Measurements from ENCODE around the gene ARHGAP24. TPM values are rescaled to one million over a fixed set of nuclear protein-coding genes. Genes with fewer than 3 reads are reported as not detected.

The ARHGAP24 gene
- total RNA-seq, 4 donors from 2014 or later = 17.8 to 65.2 (median 27.2) TPM

DNA sequence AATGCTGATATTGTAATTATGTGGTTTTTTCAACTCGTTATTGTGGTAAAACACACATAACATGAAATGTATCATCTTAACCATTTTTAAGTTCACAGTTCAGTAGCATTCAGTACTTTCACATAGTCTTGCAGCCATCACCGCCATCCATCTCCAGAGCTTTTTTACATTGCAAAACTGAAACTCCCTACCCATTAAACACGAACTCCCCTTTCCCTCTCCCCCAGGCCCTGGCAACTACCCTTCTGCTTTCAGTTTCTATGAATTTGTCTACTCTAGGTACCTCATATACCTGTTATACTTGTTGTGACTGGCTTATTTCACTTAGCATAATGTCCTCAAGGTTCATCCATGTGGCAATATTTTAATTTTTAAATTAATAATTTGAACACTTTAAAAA is 504.3 kb downstream of the ARHGAP24 start:
- H3K27me3 ChIP-seq = no peaks in the 10 kb centered on the region
- no peak for DNase-seq (ENCODE audit: low spot score in 2 of 2)
- 78% methylated on average over 3 of the region's 3 CpGs for WGBS
- TF ChIP-seq POLR2A (IDR thresholded peaks at IDR 0.05) (no peak), POLR2AphosphoS5 (IDR thresholded peaks at IDR 0.05) (no peak), EP300 (IDR thresholded peaks at IDR 0.05) (no peak)
- TF ChIP-seq, protein P1, sequence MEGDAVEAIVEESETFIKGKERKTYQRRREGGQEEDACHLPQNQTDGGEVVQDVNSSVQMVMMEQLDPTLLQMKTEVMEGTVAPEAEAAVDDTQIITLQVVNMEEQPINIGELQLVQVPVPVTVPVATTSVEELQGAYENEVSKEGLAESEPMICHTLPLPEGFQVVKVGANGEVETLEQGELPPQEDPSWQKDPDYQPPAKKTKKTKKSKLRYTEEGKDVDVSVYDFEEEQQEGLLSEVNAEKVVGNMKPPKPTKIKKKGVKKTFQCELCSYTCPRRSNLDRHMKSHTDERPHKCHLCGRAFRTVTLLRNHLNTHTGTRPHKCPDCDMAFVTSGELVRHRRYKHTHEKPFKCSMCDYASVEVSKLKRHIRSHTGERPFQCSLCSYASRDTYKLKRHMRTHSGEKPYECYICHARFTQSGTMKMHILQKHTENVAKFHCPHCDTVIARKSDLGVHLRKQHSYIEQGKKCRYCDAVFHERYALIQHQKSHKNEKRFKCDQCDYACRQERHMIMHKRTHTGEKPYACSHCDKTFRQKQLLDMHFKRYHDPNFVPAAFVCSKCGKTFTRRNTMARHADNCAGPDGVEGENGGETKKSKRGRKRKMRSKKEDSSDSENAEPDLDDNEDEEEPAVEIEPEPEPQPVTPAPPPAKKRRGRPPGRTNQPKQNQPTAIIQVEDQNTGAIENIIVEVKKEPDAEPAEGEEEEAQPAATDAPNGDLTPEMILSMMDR (IDR thresholded peaks at IDR 0.05) = no peak
- no peak overlapping the region for H3K4me3 ChIP-seq
- H3K27ac ChIP-seq = no peak overlapping the region
- no peaks in the 10 kb centered on the region for H3K9me3 ChIP-seq
- H3K36me3 ChIP-seq = peaks cover 7% of the 10 kb centered on the region
- H3K4me1 ChIP-seq = no peaks in the 10 kb centered on the region

DNA sequence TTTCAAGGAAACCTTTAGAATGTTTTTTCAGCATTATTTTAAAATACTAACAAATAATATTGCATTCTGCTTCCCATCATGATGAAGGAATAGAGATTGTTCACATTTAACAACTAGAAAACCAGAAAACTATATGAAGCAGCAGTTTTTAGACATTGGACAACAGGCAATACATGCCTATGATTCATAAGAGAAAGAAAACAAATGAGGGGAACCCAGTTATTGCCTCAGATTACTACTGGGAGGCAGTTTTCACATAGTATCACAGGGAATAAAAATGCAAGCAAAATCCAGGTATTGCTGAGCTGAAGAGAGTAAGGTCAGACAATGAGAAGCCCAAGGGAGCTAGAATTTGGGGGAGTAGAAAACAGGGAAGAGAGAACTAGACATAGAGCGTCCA is 511.3 kb downstream of the ARHGAP24 start:
- no peaks in the 10 kb centered on the region for H3K36me3 ChIP-seq
- H3K9me3 ChIP-seq = no peaks in the 10 kb centered on the region
- no peaks in the 10 kb centered on the region for H3K27me3 ChIP-seq
- DNase-seq (ENCODE audit: low spot score in 2 of 2) = no peak
- 93% methylated on average over 1 of the region's 1 CpG for WGBS
- H3K4me1 ChIP-seq = no peaks in the 10 kb centered on the region
- H3K4me3 ChIP-seq = no peak overlapping the region
- H3K27ac ChIP-seq = no peak overlapping the region
- TF ChIP-seq EP300 (IDR thresholded peaks at IDR 0.05) (no peak), POLR2AphosphoS5 (IDR thresholded peaks at IDR 0.05) (no peak), POLR2A (IDR thresholded peaks at IDR 0.05) (no peak)
- TF ChIP-seq, protein P1 (IDR thresholded peaks at IDR 0.05) = no peak

DNA sequence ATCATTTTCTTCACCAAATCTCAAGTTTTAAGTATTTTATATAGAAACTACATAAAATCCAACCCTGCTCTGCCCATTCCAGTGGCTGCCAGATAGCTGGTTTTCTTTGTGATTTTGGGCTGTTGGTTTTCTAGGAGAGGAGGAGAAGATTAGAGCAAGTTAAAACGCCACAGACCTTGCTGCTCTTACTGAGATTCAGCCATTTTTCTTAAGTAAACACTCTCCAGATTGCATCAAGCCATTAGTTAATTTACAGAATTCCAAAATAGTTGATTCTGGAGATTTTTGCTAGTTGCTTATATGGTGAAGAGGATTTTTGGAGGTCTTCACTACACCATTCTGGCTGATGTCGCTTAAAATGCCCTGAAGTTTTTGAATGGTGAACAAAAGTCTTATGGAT is 518.7 kb downstream of the ARHGAP24 start:
- TF ChIP-seq, protein P1 (IDR thresholded peaks at IDR 0.05) = no peak
- TF ChIP-seq POLR2A (IDR thresholded peaks at IDR 0.05) = no peak
- no peak for TF ChIP-seq POLR2AphosphoS5 (IDR thresholded peaks at IDR 0.05)
- no peak for TF ChIP-seq EP300 (IDR thresholded peaks at IDR 0.05)
- Histone ChIP-seq H3K27me3 (no peaks in the 10 kb centered on the region), H3K4me1 (no peaks in the 10 kb centered on the region), H3K27ac (no peak overlapping the region), H3K36me3 (peaks cover 15% of the 10 kb centered on the region), H3K4me3 (no peak overlapping the region), H3K9me3 (no peaks in the 10 kb centered on the region)
- 89% methylated on average over 2 of the region's 2 CpGs for WGBS
- DNase-seq (ENCODE audit: low spot score in 2 of 2) = no peak

DNA sequence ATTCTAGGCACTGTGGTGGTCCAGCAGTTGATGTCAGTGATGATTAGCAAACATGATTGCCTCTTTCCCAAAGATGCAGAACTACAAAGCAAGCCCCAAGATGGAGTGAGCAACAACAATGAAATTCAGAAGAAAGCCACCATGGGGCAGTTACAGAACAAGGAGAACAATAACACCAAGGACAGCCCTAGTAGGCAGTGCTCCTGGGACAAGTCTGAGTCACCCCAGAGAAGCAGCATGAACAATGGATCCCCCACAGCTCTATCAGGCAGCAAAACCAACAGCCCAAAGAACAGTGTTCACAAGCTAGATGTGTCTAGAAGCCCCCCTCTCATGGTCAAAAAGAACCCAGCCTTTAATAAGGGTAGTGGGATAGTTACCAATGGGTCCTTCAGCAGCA is 519.6 kb downstream of the ARHGAP24 start:
- Histone ChIP-seq H3K4me1 (no peaks in the 10 kb centered on the region), H3K27me3 (no peaks in the 10 kb centered on the region), H3K27ac (no peak overlapping the region), H3K9me3 (no peaks in the 10 kb centered on the region), H3K36me3 (peaks cover 15% of the 10 kb centered on the region), H3K4me3 (no peak overlapping the region)
- TF ChIP-seq, protein P1 (IDR thresholded peaks at IDR 0.05) = no peak
- TF ChIP-seq EP300 (IDR thresholded peaks at IDR 0.05) = no peak
- TF ChIP-seq POLR2AphosphoS5 (IDR thresholded peaks at IDR 0.05) = no peak
- TF ChIP-seq POLR2A (IDR thresholded peaks at IDR 0.05) = no peak
- no peak for DNase-seq (ENCODE audit: low spot score in 2 of 2)

DNA sequence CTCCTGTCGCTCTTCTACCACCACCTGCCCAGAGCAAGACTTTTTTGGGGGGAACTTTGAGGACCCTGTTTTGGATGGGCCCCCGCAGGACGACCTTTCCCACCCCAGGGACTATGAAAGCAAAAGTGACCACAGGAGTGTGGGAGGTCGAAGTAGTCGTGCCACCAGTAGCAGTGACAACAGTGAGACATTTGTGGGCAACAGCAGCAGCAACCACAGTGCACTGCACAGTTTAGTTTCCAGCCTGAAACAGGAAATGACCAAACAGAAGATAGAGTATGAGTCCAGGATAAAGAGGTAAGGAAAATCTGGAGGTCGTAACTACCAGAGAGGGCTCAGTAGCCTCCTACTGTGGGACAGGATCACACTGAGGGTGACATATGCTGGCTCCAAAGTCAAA is 520.4 kb downstream of the ARHGAP24 start:
- Histone ChIP-seq H3K27ac (no peak overlapping the region), H3K27me3 (no peaks in the 10 kb centered on the region), H3K4me1 (no peaks in the 10 kb centered on the region), H3K9me3 (no peaks in the 10 kb centered on the region), H3K36me3 (peaks cover 15% of the 10 kb centered on the region), H3K4me3 (no peak overlapping the region)
- no peak for TF ChIP-seq POLR2AphosphoS5 (IDR thresholded peaks at IDR 0.05)
- TF ChIP-seq EP300 (IDR thresholded peaks at IDR 0.05) = no peak
- 92% methylated on average over 6 of the region's 6 CpGs for WGBS
- DNase-seq (ENCODE audit: low spot score in 2 of 2) = no peak

DNA sequence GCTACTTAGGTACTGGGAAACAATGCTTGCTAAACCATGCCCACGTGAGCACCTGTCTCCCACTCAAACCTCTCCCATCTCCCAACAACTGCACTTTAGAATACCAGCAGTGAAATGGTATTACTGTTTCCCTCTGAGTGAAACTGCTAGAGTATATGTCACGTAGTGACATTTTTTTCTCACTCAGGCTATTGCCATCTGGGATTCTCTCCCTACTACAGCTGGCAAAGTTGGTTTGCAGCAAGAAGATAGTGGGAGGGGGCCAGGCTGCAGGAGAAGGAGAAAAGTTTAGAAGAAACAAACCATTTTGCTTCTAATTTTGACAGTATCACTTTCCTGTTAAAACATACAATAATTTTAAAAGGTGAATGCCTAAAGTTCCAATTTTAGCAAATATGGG is 526.6 kb downstream of the ARHGAP24 start:
- no peaks in the 10 kb centered on the region for H3K27me3 ChIP-seq
- H3K9me3 ChIP-seq = no peaks in the 10 kb centered on the region
- no peak overlapping the region for H3K4me3 ChIP-seq
- no peaks in the 10 kb centered on the region for H3K36me3 ChIP-seq
- no peaks in the 10 kb centered on the region for H3K4me1 ChIP-seq
- no peak for TF ChIP-seq POLR2A (IDR thresholded peaks at IDR 0.05)
- TF ChIP-seq EP300 (IDR thresholded peaks at IDR 0.05) = no peak
- no peak for TF ChIP-seq POLR2AphosphoS5 (IDR thresholded peaks at IDR 0.05)
- TF ChIP-seq, protein P1 (IDR thresholded peaks at IDR 0.05) = no peak
- WGBS = 93% methylated on average over 2 of the region's 2 CpGs
- no peak for DNase-seq (ENCODE audit: low spot score in 2 of 2)
- H3K27ac ChIP-seq = no peak overlapping the region
